ENCODE results near the gene KIAA1755.

Gene KIAA1755

GRCh38 chr20:38208088-38208487, 52.4 kb downstream of the KIAA1755 start:
- DNase-seq: no peak

DNA sequence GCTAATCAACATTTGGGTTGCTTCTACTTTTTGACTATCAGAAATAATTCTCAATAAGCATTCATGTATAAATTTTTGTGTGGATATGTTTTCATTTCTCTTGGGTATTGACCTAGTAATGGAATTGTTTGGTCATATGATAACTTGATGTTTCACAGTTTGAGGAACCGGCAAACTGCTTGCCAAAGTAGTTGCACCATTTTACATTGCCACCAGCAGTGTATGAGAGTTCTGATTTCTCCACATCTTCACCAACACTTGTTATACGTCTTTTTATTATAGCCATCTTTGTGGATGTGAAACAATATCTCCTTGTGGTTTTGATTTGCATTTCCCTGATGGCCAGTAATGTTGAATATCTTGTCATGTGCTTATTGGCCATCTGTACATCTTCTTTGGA, 52.9 kb downstream of the KIAA1755 start:
- DNase-seq: no peak

- no peak for DNase-seq
Measured at GRCh38 chr20:38205001-38205400, 55.5 kb downstream of the KIAA1755 start.

- DNase-seq: no peak
Measured at GRCh38 chr20:38203981-38204357, 56.6 kb downstream of the KIAA1755 start.

- peak in 1 of 51 donors; percentile 19 for DNase-seq
Measured at GRCh38 chr20:38203337-38203980, 57.1 kb downstream of the KIAA1755 start.

DNA sequence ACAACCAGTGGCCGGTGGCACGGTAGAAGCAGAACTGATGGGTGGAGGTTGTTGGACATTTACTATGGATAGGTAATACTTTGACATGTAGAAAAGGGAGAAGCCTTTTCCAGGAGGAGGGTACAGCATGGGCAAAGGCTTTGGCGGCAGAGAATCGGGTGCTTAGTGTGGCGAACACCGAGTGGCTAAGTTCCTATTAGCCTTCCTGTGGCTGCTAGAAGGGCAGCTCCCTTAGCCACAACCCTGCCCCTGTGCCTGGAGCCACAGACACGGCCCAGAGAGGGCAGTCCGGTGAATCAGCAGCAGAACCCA, 57.6 kb downstream of the KIAA1755 start:
- no peak for DNase-seq

DNA sequence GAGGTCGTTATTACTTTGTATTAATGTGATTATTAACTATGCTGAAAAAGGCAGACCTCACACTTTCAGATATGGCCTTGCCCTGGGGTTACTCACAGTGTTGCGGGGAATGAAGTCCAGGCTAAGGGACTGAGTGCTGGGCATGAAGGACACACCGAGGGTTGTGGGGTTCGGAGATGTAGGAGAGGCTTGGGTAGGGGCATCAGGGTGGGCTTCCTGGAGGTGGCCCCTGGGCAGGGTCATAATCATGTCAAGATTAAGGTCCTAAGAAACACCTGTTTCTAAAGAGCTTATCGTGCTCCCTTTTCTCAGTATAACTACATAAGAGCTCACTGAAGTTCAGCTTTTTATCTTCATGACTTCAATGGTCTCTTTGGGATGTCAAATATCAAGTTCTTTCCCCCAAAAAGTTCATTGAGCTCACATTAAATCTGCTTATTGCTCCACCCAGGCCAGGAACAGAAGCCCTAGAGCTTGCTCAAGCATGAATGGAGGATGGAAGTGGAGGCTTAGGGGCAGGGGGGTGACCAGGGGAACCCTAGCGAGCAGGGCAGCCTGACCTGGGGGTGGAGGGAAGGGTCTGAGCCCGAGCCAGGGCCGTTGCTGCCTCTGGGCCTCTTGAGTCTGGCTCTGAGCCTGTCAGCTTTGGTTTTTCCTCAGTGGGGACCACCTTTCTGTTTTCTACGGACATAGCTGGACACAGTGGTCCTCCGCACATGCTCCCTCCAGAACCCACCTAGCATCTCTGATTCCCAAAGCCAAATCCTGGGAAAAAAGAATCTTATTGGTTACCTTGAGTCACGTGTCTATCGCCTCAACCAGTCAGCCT, 58.2 kb downstream of the KIAA1755 start:
- DNase-seq: no peak

- no peak for DNase-seq
Measured at GRCh38 chr20:38201356-38201755, 59.2 kb downstream of the KIAA1755 start.

GRCh38 chr20:38200646-38201045, 59.9 kb downstream of the KIAA1755 start:
- no peak for DNase-seq

GRCh38 chr20:38199501-38200390, 60.8 kb downstream of the KIAA1755 start:
- no peak for DNase-seq

DNA sequence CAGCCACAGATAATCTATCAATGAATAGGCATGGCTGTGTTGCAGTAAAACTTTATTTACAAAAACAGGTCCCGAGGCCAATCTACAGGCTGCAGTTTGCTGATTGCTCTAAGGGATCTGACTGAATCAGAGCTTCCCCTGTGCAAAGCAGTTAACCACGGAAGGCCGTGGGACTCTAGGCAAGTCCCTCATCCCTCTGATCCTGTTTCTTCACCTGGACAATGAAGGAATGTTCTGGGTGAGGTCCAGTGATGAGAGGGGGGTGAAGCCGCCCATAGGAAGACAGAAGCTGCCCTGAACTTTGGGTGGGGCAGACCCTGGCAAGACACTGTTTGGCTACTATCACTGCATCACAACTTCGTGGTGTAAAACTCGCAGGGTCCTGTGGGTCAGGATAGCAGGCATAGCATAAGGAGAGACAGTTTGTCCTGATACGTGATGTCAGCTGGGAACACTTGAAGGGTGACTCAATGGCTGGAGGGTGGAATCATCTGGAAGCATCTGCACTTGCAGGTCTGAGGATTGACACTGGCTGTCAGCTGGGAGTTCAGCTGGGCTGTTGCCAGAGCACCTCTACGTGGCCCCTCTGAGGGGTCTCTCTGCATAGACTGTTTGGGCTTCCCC, 62.2 kb downstream of the KIAA1755 start:
- no peak for DNase-seq

DNA sequence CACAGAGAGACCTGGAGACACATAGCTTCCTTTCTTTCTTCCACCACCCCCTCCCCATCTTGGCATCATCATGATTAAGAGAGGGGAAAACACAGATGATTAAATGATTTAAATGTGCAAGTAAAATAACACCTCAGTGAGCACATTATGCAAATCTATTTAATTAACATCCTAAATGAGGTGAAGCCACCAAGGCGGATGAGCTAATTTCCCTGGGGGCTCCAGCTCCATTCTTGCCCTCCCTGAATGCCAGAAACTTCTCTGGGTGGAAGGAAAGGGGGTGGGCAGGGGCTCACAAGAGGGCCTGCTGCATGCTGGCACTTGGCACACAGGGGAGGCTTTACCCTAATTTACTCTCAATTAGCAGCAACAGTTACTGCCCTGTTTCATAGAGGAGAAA, 62.9 kb downstream of the KIAA1755 start:
- no peak for DNase-seq

GRCh38 chr20:38197217-38197616, 63.3 kb downstream of the KIAA1755 start:
- DNase-seq: no peak

DNA sequence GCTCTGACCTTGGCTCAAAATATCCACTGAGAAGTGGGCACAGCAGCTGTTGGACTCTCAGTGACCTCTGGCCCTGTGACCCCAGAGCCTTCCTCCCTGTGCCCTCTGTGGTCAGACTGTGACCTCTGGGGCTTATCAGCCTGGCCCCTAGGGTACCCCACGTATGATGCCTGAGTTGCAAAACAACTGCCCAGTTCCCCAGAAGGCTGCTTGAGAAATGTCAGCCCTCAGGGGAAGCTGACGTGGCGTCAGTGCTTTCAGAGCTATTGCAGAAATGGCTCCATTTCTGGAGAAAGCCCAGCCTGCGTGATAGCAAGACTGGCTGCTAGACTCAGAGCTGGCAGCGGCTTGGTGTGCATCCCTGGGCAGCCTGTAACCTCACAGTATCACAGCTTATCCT, 63.9 kb downstream of the KIAA1755 start:
- DNase-seq: no peak

DNA sequence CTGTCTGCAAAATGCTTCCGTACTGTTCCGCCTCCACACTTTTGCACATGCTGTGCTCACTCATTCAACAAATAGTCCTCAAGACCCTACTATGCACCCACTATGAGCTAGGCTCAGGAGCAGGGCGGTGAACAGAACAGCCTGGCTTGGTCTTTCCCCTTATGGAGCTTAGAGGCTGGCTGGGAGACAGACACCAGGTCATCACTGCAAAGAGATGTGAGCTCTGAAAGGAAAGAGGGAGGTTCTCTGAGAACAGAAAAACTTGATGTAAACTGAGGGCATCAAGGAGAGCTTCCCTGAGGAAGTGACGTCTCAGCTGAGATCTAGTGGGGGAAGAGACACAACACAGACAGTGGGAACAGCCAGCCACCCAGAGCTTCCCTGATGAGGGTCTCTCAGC, 64.5 kb downstream of the KIAA1755 start:
- DNase-seq: no peak

DNA sequence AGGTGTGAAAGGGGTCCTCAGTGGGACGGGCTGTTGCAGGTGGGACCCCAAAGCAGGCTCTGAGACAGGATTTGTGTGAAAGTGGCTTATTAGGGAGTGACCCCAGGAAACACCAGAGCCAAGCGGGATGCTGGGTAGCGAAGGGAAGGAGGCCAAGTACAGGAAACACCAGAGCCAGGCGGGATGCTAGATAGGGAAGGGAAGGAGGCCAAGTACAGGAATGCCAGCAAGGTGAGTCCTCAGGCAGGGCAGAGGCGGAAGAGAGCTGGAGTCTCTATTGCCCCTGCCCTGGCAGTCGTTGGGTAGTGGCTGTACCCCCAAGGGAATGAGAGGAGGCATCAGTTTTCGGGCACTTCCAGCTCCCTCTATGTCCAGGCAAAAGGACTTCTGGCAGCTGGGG, 65.0 kb downstream of the KIAA1755 start:
- no peak for DNase-seq

DNA sequence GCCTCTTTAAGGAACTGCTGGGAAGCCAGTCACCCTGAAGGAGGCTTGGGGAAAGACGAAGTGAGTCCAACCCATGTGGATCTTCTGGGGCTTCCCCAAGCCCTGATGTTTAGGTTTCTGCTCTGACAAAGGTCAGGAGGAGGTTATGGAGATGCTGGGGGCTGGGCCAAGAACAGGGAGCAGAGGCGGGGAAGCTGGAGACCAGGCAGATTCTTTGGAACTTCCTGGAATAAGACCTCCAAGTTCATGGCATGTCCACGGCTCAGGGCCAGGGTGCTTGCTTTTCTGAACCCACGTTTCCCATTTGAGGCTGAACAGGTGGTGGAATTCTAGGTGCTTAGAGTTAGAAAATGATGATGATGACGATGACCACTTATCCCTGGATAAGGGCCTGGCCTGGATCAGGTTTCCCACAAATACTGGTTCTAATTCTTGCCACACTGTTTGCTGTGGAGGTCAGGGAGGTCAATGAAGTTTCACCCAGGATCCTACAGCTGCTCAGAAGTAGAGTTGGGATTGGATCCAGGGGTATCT, 65.5 kb downstream of the KIAA1755 start:
- DNase-seq: no peak

- DNase-seq: no peak
Measured at GRCh38 chr20:38193586-38194105, 66.9 kb downstream of the KIAA1755 start.

DNA sequence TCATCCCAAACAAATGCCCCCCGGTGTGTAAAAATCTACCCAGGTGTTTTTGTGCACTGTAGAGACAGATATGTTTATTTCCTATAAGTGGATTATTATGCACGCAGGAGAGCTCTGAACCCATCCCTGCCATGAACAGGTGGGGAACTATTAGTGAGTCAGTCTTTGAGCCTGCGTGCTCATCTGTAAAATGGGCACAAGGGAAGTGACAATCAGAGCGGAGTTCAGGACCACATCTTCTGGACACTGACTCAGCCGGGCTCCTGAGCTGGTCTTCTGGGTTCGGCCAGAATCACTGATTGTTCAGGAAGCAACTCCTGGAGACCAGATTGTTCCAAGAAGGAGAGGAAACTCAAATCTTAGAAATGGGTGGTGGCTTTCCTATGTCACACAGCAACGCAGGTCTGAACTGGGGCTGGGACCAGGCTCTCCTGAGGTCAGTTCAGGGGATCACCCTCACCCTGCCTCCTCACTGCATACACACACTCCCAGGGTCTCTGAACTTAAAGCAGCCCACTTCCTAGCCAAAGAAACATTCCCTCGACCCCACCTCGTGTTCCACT, 68.1 kb downstream of the KIAA1755 start:
- DNase-seq: no peak

- no peak for DNase-seq
Measured at GRCh38 chr20:38191654-38192053, 68.9 kb downstream of the KIAA1755 start.

DNA sequence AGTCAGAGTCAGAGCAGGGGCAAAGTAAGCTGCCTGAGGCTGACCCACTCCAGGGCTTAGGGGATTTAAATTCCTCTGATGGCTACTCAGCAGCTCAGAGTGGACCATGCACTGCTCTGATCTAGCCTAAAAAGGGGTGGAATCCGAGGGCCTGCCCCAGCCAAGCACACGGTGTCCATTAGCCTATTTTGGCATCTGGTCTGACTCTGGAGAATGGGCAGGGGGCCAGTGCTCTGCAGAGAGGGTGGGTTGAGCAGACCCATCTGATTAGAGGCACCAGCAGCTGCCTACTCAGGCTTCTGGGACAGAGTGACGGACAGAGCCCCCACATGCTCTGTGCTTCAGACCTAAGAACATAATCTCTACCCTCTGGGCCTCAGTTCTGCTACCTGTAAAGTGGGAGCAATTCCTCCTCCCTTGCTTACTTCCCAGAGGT, 69.6 kb downstream of the KIAA1755 start:
- DNase-seq: no peak

All from hypothalamus (tissue), 51 donors.